Hematopoietic multipotent progenitor cell treated with erythropoietin and hydrocortisone succinate and interleukin-3 and kit ligand, for 8 days (in vitro differentiated cells): ENCODE results near the gene SPR.
A peak's percentile ranks its signal among the peaks of the same experiment; 100 is the strongest.

Experiments
- DNase-seq: peaks from one replicate; pipeline ENCODE4 v3.0.0-alpha.2; 2015

SPR gene

DNA sequence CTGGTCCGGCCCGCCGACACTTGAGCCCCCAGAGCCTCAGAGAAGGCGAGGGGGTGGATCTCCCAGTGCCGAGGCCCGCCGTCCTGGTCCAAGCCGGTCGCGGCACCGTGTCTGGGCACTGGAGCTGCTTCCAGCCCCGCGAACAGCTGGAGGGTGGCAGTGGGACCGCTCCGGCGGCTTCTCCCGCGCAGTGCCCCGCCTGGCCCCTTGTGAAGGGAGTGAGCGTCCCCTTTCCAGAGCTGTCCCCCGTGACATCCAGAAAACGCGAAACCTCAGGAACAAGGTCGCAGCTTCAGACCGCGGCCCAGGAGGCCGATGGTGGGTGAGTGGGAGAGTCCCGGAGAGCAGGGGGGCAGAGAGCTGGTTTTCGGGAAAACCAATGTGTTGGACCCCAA lies 29.5 kb downstream of the SPR start:
- DNase-seq = no peak

DNA sequence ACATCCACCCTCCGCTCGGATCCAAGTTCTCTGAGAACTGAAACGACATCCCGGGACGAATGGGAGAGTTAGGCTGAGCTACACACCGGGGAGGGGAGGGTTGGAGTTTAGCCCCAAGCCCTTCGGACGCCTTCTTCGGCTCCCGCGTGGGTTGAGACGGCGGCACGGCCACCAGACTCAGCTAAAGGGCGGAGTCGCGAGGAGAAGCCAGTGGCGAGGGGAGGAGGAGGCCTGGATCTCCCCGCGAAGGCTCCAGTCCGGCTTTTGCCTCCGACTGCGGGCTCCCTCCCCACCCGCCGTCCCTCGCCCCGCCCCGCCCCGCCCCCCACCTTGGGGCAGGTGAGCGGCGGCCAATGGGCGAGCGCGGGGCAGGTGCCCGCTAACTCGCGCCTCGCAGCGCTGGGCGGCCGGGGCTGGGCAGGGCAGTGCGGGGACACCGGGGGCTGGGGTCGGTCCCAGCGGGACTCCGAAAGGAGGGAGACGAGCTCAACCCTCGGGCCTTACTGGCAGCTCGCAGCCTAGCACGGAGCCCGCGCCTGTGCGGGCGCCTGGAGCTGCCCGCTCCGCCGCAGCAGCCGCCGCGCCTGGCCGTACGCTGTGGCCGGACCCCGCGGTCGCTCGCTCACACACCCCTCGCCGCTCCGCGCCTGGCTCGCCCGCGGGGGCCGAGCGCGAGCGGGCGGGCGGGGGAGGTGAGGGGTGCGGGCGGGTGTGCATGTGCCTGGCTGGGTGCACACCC lies 30.1 kb downstream of the SPR start, which contains the start of gene EMX1:
Gene EMX1, plus strand, starts transcription at position 382 of the 739 bp plus-strand sequence. Its CDS starts 334 bp downstream, at position 716.
- peak; percentile 19 for DNase-seq

DNA sequence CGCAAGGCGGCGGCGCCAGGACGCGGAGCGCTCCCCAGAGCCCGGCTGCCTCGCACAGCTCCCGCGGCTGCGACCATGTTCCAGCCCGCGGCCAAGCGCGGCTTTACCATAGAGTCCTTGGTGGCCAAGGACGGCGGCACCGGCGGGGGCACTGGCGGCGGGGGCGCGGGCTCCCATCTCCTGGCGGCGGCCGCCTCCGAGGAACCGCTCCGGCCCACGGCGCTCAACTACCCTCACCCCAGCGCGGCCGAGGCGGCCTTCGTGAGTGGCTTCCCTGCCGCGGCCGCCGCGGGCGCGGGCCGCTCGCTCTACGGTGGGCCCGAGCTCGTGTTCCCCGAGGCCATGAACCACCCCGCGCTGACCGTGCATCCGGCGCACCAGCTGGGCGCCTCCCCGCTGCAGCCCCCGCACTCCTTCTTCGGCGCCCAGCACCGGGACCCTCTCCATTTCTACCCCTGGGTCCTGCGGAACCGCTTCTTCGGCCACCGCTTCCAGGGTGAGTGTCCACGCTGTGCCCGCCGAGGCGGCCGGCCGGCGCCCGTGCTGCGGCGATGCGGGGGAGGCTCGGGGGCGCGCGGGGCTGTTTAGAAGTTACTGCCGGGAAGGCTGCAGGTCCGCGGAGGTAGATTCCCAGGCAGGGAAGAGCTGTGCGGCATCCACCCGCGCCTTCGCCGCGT lies 30.8 kb downstream of the SPR start:
- DNase-seq = no peak

DNA sequence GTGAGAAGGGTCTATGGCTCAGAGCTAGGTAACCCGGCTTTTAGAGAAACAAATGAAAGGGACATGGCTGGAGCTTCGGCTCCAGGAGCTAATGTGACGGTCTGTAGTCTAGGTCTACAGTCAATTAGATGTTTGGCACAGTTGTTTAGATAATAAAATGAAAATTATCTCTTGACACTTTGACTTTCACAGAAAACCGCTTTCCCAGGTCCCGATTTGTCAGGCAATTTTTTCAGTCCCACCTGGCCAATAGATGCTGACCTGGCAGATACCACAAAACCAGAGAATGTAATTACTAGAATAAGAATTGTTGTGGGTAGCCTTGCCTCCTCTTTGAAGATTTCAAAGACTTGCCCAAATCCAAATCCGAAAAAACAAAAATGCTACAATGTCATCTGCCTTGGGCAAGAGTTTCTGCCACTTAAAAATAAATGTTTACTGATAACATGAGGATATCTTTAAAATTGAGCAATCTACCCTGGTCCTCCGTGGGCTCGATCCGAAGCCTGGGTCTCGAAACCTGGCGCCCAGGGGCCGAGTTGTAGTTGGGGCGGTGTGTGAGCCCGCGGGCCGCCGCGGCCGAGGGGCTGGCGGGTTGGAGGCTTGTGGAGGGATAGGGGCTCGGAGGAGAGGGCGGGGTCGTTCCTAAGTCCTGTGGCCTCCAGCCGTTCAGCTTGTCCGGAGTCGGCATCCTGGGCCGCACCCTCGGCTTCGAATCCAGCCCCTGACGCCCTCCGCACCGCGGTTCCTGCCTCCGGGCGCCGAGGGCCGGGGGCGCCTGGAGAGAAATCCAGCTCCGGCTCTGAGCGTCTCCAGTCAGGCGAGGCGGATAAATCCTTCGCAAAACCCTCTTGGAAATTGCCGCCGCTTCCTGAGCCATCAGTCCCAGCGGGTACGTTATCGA lies 32.5 kb downstream of the SPR start:
- DNase-seq = no peak

DNA sequence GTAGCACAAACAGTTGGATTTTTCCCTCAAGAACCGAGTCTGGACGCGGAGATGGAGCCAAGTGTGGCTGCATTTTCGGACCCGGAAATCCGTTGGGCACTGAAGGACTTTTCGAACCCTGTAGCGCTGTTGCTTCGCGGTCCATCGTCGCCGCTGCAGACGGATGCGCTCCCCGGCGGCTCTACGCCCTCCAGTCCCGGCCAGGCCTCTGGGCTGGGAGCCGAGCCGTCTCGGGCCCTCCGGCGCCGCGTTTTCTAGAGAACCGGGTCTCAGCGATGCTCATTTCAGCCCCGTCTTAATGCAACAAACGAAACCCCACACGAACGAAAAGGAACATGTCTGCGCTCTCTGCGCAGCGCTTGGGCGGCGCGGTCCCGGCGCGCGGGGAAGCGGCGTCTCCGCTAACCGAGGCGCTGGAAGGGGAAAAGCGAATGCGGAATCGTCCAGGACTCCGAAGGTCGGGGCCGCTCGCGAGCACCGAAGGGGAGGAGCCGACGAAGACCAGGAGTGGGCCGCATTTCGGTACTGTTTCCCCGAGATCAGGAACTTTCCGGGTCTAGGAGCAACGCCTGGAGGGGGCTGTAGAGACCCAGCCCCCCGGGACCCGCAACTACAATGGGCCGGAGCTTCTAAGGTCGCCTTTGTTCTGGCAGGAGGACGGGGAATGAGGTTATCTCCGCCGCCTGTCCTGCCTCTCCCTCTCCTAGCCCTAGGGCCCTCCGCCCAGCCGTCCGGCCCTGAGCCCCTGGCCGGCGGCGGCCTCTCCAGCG lies 33.3 kb downstream of the SPR start:
- no peak for DNase-seq

GRCh38 chr2:72921088-72921851 lies 34.1 kb downstream of the SPR start:
- DNase-seq = no peak

- DNase-seq = no peak
Measured at GRCh38 chr2:72921853-72922252, 34.6 kb downstream of the SPR start.

GRCh38 chr2:72923833-72924352 lies 36.7 kb downstream of the SPR start:
- no peak for DNase-seq

GRCh38 chr2:72924353-72925240 lies 37.4 kb downstream of the SPR start:
- no peak for DNase-seq

- DNase-seq = no peak
Measured at GRCh38 chr2:72925328-72925943, 38.2 kb downstream of the SPR start.

DNA sequence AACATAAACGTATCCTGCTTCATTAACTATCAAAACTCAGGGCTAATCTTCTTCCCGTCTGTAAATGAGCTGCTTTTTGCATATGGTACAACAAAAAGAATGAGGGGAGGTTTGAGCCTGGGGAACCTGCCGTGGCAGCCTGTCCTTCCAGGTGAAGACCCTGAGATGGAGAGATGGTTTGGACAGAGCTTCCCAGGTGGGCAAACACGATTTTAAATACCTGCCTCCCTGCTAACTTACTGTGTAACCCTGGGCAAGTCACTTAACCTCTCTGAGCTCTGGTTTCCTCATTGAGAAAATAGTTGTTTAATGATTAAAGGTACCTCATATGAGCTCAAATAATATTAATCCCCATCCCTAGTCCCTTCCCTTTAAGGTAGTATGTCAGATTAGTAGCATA lies 39.2 kb downstream of the SPR start:
- no peak for DNase-seq

- no peak for DNase-seq
Measured at GRCh38 chr2:72926811-72927465, 39.7 kb downstream of the SPR start.

DNA sequence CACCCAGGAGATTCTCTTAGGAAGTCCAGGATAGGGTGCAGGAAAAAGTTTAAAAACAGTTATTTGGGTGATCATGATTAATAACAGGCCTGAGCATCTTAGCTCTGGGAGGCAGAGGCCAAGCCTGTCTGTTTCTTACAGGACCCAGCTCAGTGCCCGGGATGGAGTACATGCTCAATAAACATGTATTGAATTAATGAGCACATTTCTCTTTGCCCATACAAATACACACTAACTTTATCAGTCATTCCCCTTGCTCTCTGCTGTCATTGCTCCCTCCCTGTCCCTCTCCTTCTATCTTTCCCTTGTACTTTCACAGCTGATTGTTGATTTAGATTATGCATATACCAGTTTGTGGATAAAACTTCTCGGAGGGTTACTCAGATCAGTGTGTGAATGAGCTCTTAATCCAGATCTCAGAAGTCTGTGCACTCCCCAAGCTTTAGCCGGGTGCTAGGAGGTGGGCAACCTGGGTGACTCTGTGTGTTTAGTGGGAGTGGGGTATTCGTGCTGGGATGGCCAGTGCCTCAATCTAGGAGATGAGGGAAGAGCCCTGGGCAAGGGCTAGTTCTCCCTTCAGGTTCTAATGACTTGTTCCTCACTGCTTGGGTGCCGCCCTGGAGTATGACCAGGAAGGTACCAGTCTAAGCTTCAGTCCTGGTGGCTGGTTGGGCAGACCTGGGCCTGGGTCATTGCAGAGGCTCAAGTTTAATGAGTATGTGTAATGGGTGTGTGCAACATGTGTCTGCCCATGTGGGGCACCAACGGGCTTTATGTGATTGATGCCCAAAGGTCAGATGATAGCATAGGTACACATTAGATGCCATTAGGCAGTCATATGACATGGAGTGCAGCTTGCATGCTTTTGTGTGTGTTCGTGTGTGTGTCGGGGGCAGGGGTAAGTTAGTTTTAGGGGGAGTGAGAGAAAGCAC lies 40.7 kb downstream of the SPR start:
- DNase-seq = no peak

GRCh38 chr2:72929010-72929409 lies 41.8 kb downstream of the SPR start:
- DNase-seq = no peak

- DNase-seq = no peak
Measured at GRCh38 chr2:72931280-72931910, 44.2 kb downstream of the SPR start.

- DNase-seq = no peak
Measured at GRCh38 chr2:72932045-72932740, 45.0 kb downstream of the SPR start.

GRCh38 chr2:72932805-72933204 lies 45.6 kb downstream of the SPR start:
- no peak for DNase-seq
